Measurements from ENCODE around the gene GRAMD2A.

- no peak for TF ChIP-seq EP300 (IDR thresholded peaks at IDR 0.05)
- TF ChIP-seq CTCF (IDR thresholded peaks at IDR 0.05) = peak in 1 of 5 experiments; percentile 25
Observed at GRCh38 chr15:72229947-72230196, 32.3 kb upstream of the GRAMD2A start.

All from tibial nerve (tissue), 4 donors.